GM12873 (cell line): Measurements from ENCODE around the gene B9D1.

ENCODE experiments used
- TF ChIP-seq, protein P1 (sequence below): IDR thresholded peaks from 2 replicates; pipeline ENCODE4 v1.5.1; 2012; ENCODE audit warnings: low read depth, mild to moderate bottlenecking, moderate library complexity, low read length, control low read depth; ENCODE audit not compliant: insufficient read depth; ENCODE audit errors: missing control alignments

The B9D1 gene

DNA sequence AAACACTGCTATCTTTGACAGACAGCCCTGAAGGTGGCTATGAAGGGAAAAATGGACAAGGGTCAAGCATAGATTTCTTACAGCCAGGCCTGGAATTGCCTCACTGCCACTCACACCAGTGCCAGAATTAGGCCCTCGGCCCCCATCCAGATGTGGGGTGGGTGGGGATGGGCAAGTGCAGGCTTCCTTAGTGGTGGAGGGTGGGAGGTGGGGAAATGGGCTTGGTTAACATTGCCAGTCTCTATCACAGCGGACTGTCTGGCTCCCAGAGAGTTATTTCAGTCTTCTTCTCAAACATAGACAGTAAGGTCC, 24.9 kb downstream of the B9D1 start:
- TF ChIP-seq, protein P1, sequence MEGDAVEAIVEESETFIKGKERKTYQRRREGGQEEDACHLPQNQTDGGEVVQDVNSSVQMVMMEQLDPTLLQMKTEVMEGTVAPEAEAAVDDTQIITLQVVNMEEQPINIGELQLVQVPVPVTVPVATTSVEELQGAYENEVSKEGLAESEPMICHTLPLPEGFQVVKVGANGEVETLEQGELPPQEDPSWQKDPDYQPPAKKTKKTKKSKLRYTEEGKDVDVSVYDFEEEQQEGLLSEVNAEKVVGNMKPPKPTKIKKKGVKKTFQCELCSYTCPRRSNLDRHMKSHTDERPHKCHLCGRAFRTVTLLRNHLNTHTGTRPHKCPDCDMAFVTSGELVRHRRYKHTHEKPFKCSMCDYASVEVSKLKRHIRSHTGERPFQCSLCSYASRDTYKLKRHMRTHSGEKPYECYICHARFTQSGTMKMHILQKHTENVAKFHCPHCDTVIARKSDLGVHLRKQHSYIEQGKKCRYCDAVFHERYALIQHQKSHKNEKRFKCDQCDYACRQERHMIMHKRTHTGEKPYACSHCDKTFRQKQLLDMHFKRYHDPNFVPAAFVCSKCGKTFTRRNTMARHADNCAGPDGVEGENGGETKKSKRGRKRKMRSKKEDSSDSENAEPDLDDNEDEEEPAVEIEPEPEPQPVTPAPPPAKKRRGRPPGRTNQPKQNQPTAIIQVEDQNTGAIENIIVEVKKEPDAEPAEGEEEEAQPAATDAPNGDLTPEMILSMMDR = no peak

DNA sequence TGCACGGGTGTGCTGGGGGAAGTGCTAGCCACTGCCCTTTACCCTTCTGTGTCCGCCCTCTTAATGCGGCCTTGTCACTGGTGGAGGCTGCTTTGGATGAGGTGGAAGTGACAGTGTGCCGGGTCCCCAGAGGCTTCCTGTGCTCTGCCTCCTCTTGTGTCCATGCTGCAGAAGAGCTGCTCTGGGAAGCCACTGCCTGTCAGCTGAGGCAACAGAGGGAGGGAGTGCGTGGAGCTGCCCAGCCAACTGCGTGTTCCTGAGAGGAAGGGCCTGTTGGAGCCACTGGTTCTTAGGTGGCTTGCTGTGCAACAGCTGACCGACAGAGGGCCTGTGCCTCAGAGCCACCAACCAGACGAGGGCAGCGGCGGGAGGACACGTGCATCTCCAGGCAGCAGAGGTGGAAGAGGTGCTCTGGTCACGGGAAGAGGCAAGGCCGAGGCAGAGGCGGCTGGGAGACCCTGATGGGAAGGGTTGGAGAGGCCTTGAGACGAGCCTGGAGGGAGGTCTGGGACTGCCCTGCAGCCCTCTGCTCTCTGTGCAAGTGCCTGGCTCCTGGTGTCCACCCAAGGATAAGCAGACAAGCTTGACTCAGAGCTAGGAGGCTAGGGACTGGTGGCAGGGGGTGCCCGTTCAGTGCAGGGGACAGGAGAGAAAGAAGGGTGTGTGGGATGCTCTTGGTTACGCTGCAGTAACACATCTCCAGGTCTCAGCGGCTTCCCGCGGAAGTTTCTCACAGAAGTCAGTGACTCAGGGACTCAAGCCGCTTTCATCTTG, 25.4 kb downstream of the B9D1 start:
- TF ChIP-seq, protein P1 = no peak

DNA sequence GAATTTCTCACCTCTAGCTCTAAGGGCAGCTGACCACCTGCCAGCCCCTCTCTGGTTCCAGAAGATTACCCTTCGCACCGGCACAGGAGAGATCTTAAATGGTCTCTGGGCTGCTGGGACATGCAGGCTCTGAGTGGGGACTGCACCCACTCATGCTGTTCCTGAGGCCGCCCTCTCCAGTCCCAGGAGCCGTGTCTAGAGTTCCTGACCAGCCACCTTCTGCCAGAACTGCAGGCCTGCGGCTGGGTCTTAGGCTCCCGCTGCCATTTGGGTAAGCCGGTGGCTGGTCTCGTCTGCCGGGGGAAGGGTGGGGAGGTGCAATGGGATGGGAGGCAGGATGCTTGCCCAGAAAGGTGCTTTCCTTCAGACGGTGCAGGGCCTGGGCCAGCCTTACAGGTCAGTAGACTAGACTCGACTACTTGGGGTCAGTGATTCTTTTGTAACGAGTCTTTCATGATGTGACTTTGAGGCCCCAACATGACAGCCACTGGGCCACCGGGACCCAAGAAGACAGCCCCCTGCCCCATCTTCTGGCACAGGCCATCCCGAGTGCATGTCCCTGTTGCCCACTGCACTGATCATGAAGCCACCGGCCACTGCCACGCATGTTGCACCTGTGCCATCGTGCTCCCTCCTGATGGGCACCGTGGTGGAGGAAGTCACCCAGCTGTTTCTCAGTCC, 26.4 kb downstream of the B9D1 start:
- TF ChIP-seq, protein P1 = no peak

DNA sequence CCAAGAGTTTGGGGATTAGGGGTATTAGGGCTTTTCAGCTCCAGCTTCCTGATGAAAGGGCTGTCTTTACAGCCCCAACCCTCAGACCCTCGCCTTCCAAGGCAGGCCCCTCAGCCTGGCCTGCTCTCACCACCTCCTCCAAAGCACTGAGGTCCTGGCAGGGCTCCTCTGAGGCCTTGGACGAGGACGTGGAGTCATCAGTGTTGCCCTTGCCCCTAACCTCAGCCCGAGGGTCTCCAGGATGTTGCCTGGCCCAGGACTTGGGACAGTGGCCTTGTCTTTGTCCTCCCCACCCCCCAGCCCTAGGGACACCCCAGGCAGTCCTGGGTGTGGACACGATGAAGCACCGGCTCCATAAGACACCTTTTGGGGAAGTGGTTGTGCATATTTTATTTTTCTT, 28.2 kb downstream of the B9D1 start:
- TF ChIP-seq, protein P1 = no peak

DNA sequence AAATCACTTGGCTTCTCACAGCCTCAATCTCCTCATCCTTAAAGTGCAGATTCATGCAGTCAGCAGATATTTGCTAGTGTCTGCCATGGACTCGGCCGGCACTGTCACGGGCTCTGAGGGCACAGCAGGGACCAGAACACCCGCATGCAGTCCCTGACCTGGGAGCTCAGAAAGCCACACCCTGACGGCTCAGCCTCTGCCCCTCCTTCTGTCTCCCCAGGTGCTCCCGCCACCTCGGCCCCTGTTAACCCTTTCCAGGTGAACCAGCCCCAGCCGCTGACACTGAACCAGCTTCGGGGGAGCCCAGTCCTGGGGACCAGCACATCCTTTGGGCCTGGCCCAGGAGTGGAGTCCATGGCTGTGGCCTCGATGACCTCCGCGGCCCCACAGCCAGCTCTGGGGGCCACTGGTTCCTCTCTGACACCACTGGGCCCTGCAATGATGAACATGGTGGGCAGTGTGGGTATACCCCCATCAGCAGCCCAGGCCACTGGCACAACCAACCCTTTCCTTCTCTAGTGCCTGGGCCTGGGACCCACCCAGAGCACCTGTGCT, 28.7 kb downstream of the B9D1 start:
- TF ChIP-seq, protein P1 = no peak

DNA sequence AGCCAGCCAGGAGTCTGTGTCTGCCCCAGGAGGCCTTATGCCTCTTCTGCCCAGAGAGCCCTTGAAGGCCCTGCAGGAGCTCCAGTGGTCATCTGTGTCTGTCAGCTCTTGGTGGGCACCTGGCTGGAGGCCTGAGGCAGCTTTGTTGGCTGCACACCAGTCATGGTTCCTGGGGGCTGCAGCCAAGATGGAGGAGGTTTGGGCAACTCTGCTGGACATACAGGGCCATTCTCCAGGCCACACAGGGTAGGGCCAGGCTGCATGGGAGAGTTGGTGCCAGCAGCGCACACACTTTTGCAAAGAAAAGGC, 29.4 kb downstream of the B9D1 start:
- TF ChIP-seq, protein P1 = no peak

DNA sequence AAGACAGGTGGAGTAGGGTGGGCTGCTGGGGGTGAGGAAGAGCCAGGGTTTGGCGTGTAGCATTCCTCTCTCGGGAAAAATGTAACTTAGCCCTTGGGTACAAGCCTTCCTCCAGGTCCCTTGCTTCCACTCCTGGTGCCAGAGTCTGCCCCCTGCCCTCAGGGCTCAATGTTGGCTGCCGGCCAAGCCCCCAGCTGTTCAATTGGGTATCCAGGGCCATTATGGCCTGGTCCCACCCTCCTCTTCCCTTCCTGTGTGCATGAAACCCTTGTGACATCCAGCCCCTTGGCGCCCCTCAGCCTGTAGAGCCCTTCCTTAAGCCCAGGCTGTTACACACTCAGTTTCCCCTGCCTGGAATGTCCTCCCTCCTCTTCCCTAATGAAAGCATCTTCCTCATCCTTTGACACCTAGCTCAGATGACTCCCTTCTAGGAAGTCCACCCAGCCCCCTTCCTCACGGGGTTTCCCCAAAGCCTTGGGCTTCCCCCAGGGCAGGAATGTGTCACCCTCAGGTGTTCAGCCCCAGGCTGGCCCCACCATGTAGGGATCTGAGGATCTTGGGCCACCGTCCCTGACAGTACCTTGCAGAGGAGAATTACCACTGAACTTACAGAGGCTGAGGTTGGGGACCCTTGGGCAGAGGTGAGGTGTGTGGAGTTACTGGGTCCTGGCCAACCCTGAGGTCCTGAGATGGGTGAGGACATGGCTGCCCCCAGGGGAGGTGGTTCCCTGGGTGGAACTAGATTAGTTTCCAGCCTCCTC, 30.0 kb downstream of the B9D1 start:
- TF ChIP-seq, protein P1 = no peak
